IPS-18c (cell line): Measurements from ENCODE around the gene HES5.

ENCODE experiments used
- H3K4me3 ChIP-seq: 2 replicates; pipeline ENCODE4 v1.7.0; 2013; ENCODE audit warnings: low read depth, mild to moderate bottlenecking, low read length, moderate library complexity; ENCODE audit not compliant: insufficient read depth
- H3K9me3 ChIP-seq: one replicate; pipeline ENCODE4 v1.6.1; 2013; ENCODE audit warnings: mild to moderate bottlenecking, low read length, moderate library complexity; ENCODE audit not compliant: control insufficient read depth, insufficient read depth

Gene HES5

GRCh38 chr1:2525920-2526823 is 3.9 kb downstream of the HES5 start, which contains the start of gene PANK4:
Gene PANK4 (minus strand): TSS chr1:2526596. CDS start chr1:2526587, 9 bp downstream.
- Histone ChIP-seq H3K4me3 (peak within 1 kb of the TSS; percentile 87), H3K9me3 (no peaks in the 10 kb centered on the region)

GRCh38 chr1:2525572-2525919 is 4.5 kb downstream of the HES5 start:
- Histone ChIP-seq H3K4me3 (peak overlapping the region; percentile 87), H3K9me3 (no peaks in the 10 kb centered on the region)

GRCh38 chr1:2523891-2524609 is 6.0 kb downstream of the HES5 start:
- Histone ChIP-seq H3K4me3 (no peak overlapping the region), H3K9me3 (no peaks in the 10 kb centered on the region)

DNA sequence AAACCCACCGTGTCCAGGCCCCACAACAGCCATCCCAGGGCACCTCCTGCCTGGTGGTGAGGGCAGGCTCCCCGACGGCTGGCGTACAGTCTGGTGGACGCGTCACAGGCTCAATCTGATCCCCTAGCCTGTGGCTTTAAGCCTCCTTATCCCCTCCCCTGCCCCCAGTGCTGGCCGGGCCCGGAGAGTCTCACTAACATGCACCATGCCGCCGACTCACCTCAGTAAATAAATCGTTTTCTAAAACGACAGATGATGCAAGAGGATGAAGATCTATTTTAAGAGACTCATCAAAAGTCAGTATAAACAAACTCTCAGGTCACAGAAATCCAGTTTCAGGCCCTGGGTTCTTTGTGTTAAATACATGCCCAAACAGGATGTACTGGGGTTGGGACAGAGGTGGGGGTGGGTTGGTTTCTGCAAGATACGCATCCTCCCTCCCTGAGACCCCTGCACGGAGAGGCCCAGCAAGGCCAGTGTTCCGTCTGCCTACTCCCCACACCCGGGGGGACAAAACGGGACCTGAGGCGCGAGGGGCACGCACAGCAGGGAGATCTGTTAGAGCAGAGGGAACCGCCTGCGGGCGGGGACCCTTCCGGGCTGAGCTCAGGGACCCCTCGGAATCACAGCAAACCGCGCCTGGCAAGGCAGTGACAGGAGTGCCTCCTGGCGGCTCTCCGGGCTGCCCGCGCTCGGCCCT is 6.7 kb downstream of the HES5 start:
- Histone ChIP-seq H3K9me3 (no peaks in the 10 kb centered on the region), H3K4me3 (no peak overlapping the region)

- H3K9me3 ChIP-seq: no peaks in the 10 kb centered on the region
These were observed 7.8 kb downstream of the HES5 start for GRCh38 chr1:2522230-2522629.

DNA sequence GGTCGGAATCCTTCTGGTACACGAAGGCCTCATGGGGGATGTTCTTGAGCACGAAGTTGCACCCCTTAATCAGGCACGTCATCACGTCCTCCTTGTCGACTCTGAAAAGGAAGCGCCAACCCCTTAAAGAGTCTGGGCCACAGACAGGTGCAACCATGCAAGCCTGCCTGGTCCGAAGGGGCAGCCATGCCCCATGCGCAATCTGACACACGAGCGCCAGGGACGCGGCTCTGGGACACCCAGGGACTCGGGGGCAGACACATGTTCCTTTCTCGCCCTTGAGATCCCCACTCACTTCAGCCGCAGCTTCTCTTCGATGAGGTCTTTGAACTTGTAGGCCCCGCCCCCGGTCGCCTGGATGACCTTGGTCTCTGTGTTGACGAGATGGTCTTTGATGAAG is 9.3 kb downstream of the HES5 start:
- Histone ChIP-seq H3K9me3 (no peaks in the 10 kb centered on the region), H3K4me3 (no peak overlapping the region)

More at GRCh38 chr1:2522230-2522629, 7.8 kb downstream of the HES5 start:
- H3K4me3 ChIP-seq: no peak overlapping the region

GRCh38 chr1:2520206-2520605 is 9.9 kb downstream of the HES5 start:
- H3K4me3 ChIP-seq: no peak overlapping the region
- H3K9me3 ChIP-seq: no peaks in the 10 kb centered on the region

GRCh38 chr1:2519729-2520128 is 10.3 kb downstream of the HES5 start:
- no peak overlapping the region for H3K4me3 ChIP-seq
- no peaks in the 10 kb centered on the region for H3K9me3 ChIP-seq

DNA sequence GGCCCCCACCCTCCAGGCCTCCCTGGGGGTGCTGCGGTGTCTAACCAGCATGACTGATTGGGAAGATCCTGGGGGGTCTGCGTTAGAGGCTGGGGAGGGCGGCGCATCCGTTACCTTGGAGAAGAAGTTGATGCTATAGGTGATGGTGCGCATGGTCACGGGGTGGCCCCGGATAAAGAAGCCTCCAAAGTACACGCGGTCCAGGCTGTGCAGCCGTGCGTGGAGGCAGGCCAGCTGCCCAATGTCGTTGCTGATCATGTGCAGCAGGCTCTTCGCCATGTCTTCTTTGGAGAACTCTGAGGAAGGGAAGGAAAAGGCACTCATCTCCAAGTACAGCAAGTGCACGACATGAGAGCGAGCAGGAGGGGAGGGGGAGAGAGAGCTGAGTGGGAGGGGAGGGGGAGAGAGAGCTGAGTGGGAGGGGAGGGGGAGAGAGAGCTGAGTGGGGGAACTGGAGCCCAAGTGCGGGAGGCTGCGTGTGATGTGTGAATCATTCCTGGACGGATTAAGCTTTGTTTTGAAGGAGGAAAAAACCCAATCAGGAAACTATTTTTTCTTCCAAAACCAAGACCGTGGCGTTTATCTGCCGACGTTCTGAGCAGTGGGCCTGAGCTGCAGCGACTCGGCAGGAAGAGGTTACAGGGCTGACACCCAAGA is 10.9 kb downstream of the HES5 start:
- Histone ChIP-seq H3K4me3 (no peak overlapping the region), H3K9me3 (no peaks in the 10 kb centered on the region)

DNA sequence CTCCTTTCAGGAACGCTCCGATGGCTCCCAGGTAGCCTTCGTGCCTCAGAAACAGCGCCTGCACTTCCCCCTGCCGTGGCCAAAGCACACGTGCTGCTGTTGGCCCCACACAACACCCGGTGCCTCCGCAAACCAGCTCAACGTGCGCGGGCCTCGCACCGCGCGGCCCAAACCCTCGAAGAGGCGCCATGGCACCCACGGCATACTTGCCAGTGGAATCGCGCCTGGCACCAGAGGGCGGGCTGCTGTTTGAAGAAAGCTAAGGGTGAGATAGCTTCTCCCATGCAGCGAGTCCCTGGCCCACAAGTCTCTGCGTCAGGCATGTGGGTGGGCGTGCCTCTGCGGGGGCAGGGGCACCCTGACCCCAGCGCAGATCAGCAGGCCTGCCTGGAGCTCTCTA is 11.5 kb downstream of the HES5 start:
- H3K9me3 ChIP-seq: no peaks in the 10 kb centered on the region
- H3K4me3 ChIP-seq: no peak overlapping the region

GRCh38 chr1:2517966-2518365 is 12.1 kb downstream of the HES5 start:
- H3K9me3 ChIP-seq: no peaks in the 10 kb centered on the region
- no peak overlapping the region for H3K4me3 ChIP-seq

DNA sequence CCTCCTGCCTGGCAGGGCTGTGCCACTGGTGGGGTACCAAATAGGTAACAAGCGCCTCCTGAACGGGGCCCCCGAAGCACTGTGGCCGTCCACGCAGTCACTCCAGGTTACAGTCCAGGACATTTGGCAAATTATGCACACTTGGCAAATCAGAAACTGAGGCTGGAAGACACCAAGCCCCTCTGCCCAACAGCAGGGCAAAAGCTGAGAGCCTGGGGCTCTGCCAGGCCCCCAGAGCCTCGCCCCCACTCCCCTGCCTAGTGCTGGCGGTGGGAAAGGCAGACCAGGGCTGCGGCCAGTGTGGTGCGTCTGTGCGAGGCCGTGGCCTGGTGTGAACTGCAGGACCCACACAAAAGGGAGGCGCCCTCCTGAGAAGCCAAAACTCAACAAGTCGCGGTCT is 13.1 kb downstream of the HES5 start:
- Histone ChIP-seq H3K4me3 (no peak overlapping the region), H3K9me3 (no peaks in the 10 kb centered on the region)

DNA sequence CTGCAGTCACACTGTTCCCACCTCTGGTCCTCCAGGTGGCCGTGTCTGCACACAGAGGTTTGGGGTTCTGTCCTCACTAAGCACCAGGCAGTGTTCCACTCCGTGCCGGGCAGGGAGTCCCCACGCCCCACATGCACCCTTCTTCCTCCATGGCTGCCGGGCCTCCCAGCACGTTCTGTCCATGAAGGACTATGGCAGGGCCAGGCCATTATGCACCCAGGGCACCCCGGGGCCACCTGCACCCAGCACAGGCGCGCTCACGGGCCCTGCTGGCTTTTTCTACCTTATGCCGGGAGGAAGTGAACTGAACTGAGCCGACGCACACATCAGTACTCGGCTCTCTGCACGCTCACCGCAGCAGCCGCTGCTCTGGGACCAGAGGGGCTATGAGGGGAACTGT is 13.9 kb downstream of the HES5 start:
- Histone ChIP-seq H3K9me3 (no peaks in the 10 kb centered on the region), H3K4me3 (no peak overlapping the region)

- Histone ChIP-seq H3K9me3 (no peaks in the 10 kb centered on the region), H3K4me3 (no peak overlapping the region)
These were observed 14.3 kb downstream of the HES5 start for GRCh38 chr1:2515763-2516080.

DNA sequence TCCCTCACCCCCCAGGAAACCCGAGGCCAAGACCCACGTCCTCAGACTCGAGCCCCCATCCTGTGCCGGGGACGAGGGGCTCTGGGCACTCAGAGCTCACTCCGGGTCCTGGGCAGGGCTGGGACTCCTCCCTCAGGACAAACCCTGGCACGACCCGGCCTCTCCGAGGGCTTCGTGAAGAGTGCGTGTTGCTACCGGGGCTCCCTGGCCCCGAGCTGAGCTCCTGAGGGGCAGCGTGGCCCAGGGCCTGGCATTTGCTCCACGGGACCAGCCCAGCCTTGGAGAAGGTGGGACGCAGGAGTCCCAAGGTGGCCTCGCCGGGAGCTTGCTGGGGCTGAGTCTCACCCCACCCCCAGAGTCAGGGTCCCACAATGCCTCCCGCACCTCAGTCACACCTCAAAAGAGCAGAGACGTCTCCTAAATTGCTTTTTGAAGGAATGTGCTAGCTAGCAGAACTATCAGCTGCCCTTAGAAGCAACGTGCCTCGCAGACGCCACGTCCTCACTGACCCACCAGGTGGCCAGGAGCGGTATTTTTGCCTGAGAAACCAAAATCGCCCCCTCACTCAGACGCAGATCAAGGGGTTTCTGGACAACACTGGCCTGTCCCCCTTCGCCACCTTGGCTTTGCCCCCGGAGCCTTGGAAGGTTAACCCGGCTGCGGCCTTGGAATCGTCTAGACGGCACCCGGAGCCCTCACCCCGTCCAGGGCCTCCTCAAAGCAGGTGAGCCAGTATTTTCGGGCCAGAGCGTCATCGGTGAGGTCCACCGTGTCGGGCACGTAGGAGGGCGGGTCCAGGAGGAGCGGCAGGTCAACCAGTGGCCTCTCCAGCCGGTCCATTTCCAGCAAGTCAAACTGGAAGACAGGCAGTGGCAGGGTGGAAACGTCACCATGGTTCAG is 14.9 kb downstream of the HES5 start:
- H3K9me3 ChIP-seq: no peaks in the 10 kb centered on the region
- no peak overlapping the region for H3K4me3 ChIP-seq

- Histone ChIP-seq H3K9me3 (no peaks in the 10 kb centered on the region), H3K4me3 (no peak overlapping the region)
These were observed 16.0 kb downstream of the HES5 start for GRCh38 chr1:2513939-2514652.
